OCI-LY7 (cell line): Measurements from ENCODE around the gene PCDHGA7. TPM values are rescaled to one million over a fixed set of nuclear protein-coding genes. Genes with fewer than 3 reads are reported as not detected.
A peak's percentile ranks its signal among the peaks of the same experiment; 100 is the strongest.
"Not testable (repeated sequence)": the region's sequence is repeated elsewhere in the genome, so short reads cannot be mapped to it uniquely, and the experiment has no call there.

Source experiments
- BruUV-seq: library from RNA; stranded (reverse); fragments of 400-500 nt; replicated peaks from 2 replicates; lab custom pipeline; 2021; lab: Mats Ljungman, UMichigan
- CTCF ChIA-PET: fragments of 300-600 bp; sonication (Branson Sonifier 250); formaldehyde crosslinking; loops from one replicate; lab custom pipeline; 2022; ENCODE audit warnings: antibody characterized with exemption; ENCODE audit not compliant: unreplicated experiment; lab: Charles Lee
- POLR2A ChIA-PET: fragments of 300-600 bp; sonication (Branson Sonifier 250); formaldehyde crosslinking; loops from one replicate; lab custom pipeline; 2022; ENCODE audit warnings: antibody characterized with exemption; lab: Charles Lee
- DNase-seq: peaks from one replicate; pipeline ENCODE4 v3.0.0-alpha.2; 2015; ENCODE audit warnings: low spot score
- H2AFZ ChIP-seq: fragments of 200-600 bp; sonication (generic), shearing (Covaris generic); 2 replicates; pipeline ENCODE4 v1.6.1; 2014; ENCODE audit warnings: mild to moderate bottlenecking, antibody characterized with exemption, low read length, moderate library complexity
- H3K27ac ChIP-seq: fragments of 200-600 bp; sonication (generic); 2 replicates; pipeline ENCODE4 v1.5.1; 2014; ENCODE audit warnings: mixed run types, low read depth, mild to moderate bottlenecking, moderate library complexity, low read length, inconsistent platforms; ENCODE audit not compliant: poor library complexity, severe bottlenecking
- H3K36me3 ChIP-seq: fragments of 200-600 bp; sonication (generic); 2 replicates; pipeline ENCODE4 v1.6.1; 2014; ENCODE audit warnings: mild to moderate bottlenecking, antibody characterized with exemption, low read length, moderate library complexity, mixed read lengths; ENCODE audit not compliant: insufficient read depth
- H3K4me1 ChIP-seq: fragments of 200-600 bp; sonication (generic); 2 replicates; pipeline ENCODE4 v1.5.1; 2014; ENCODE audit warnings: mild to moderate bottlenecking, low read length; ENCODE audit not compliant: insufficient read depth, poor library complexity, severe bottlenecking
- H3K4me2 ChIP-seq: fragments of 200-600 bp; sonication (generic); 2 replicates; pipeline ENCODE4 v1.6.1; 2014; ENCODE audit warnings: mild to moderate bottlenecking, low read length
- H3K4me3 ChIP-seq: fragments of 200-600 bp; sonication (generic); 2 replicates; pipeline ENCODE4 v1.5.1; 2014; ENCODE audit warnings: mild to moderate bottlenecking, low read depth, low read length; ENCODE audit not compliant: poor library complexity, severe bottlenecking
- H3K79me2 ChIP-seq: fragments of 200-600 bp; sonication (generic); 2 replicates; pipeline ENCODE4 v1.6.1; 2016; ENCODE audit warnings: low read depth, mild to moderate bottlenecking, low read length, moderate library complexity, mixed read lengths; ENCODE audit not compliant: insufficient read depth
- H3K9me2 ChIP-seq: fragments of 200-600 bp; sonication (generic); 2 replicates; pipeline ENCODE4 v1.6.1; 2016; ENCODE audit warnings: mild to moderate bottlenecking, low read length, mixed read lengths; ENCODE audit not compliant: insufficient read depth
- H3K9me3 ChIP-seq: fragments of 200-600 bp; sonication (generic); 2 replicates; pipeline ENCODE4 v1.6.1; 2014; ENCODE audit warnings: mild to moderate bottlenecking, mixed run types, low read length, mixed read lengths
- H4K20me1 ChIP-seq: fragments of 200-600 bp; sonication (generic); 2 replicates; pipeline ENCODE4 v1.6.1; 2014; ENCODE audit warnings: mild to moderate bottlenecking, antibody characterized with exemption, low read length, moderate library complexity, mixed read lengths; ENCODE audit not compliant: insufficient read depth
- CTCF ChIP-seq: fragments of 200-600 bp; sonication (generic); conservative IDR thresholded peaks from 2 replicates; pipeline ENCODE4 v1.5.1; 2014; ENCODE audit warnings: mild to moderate bottlenecking, antibody characterized with exemption, low read length, moderate library complexity, mixed read lengths
- EZH2phosphoT487 ChIP-seq: fragments of 200-600 bp; sonication (generic); IDR thresholded peaks from 2 replicates; pipeline ENCODE4 v1.6.1; 2018; ENCODE audit warnings: low read depth, borderline replicate concordance, mild to moderate bottlenecking, mixed run types, antibody characterized with exemption, low read length, moderate library complexity, mixed read lengths
- intact Hi-C: fragments of 100-400 bp; cut with micrococcal nuclease; formaldehyde crosslinking; loops from one replicate; pipeline ENCODE4 v1.10.0; 2022; ENCODE audit not compliant: unreplicated experiment
- total RNA-seq, 2 experiments: library from RNA; depleted of rRNA in 1 of 2; stranded (reverse); fragments of >200 nt in 1 of 2; shearing (Covaris generic) in 1 of 2; gene quantifications; 2 replicates each; pipeline ENCODE4 v1.2.3, GENCODE V29; 2014 to 2022

PCDHGA7 gene
- total RNA-seq, 2 experiments from 2014 or later, result 5.6 to 6.4 TPM

GRCh38 chr5:141392429-141393198 lies 10.1 kb downstream of the PCDHGA7 start, which contains the start of gene PCDHGA8:
Gene PCDHGA8, plus strand, starts transcription at chr5:141392633. Its CDS starts 181 bp downstream, at chr5:141392814.
- H3K27ac ChIP-seq, result no peak within 1 kb of the TSS
- H3K79me2 ChIP-seq, result peaks cover 8% of the 10 kb centered on the region; the same call in 1 of the 2 replicates
- no peaks in the 10 kb centered on the region for H3K9me3 ChIP-seq
- H3K4me1 ChIP-seq, result peaks cover 7% of the 10 kb centered on the region
- DNase-seq, result peak; percentile 41
- TF ChIP-seq CTCF, result peak; percentile 84
- TF ChIP-seq EZH2phosphoT487, result no peak
- ChIA-PET POLR2A (interaction anchor here (1.4 kb wide), 1 partner anchor 12 kb away, joined by 3 read pairs; no protein-coding TSS in a partner anchor), CTCF (no interaction called here)
- no peaks in the 10 kb centered on the region for H4K20me1 ChIP-seq
- no TSS peak for BruUV-seq
- H2AFZ ChIP-seq, result no peak within 1 kb of the TSS
- H3K36me3 ChIP-seq, result no peaks in the 10 kb centered on the region
- intact Hi-C loops, result no loop called here
- H3K4me2 ChIP-seq, result peak within 1 kb of the TSS; percentile 40
- no peaks in the 10 kb centered on the region for H3K9me2 ChIP-seq
- H3K4me3 ChIP-seq, result peak within 1 kb of the TSS; percentile 25

GRCh38 chr5:141393267-141393666 lies 10.7 kb downstream of the PCDHGA7 start:
- H3K36me3 ChIP-seq, result no peaks in the 10 kb centered on the region
- H3K4me1 ChIP-seq, result peaks cover 7% of the 10 kb centered on the region
- H4K20me1 ChIP-seq, result no peaks in the 10 kb centered on the region
- TF ChIP-seq CTCF (no peak), EZH2phosphoT487 (no peak)
- no peaks in the 10 kb centered on the region for H3K9me2 ChIP-seq
- H3K27ac ChIP-seq, result no peak overlapping the region
- CTCF ChIA-PET, result no interaction called here
- peaks cover 8% of the 10 kb centered on the region; the same call in 1 of the 2 replicates for H3K79me2 ChIP-seq
- intact Hi-C loops, result no loop called here
- no peak for DNase-seq
- no peaks in the 10 kb centered on the region for H3K9me3 ChIP-seq
- POLR2A ChIA-PET, result no interaction called here
- H3K4me2 ChIP-seq, result no peak overlapping the region
- H2AFZ ChIP-seq, result no peak overlapping the region
- H3K4me3 ChIP-seq, result no peak overlapping the region
- no TSS peak for BruUV-seq

- not testable (repeated sequence) for H3K4me2 ChIP-seq
Observed at GRCh38 chr5:141394401-141395187, 12.1 kb downstream of the PCDHGA7 start.

More at GRCh38 chr5:141394401-141395187, 12.1 kb downstream of the PCDHGA7 start:
- DNase-seq, H3K27ac ChIP-seq, H2AFZ ChIP-seq, H3K9me2 ChIP-seq, H3K9me3 ChIP-seq, H3K4me1 ChIP-seq, BruUV-seq, H4K20me1 ChIP-seq, intact Hi-C loops, CTCF ChIA-PET, POLR2A ChIA-PET, H3K4me3 ChIP-seq, H3K79me2 ChIP-seq, H3K36me3 ChIP-seq: not testable (repeated sequence)
